Measurements from ENCODE around the gene UBQLN1. TPM values are rescaled to one million over a fixed set of nuclear protein-coding genes. Genes with fewer than 3 reads are reported as not detected.

Gene UBQLN1
- total and polyA plus RNA-seq, 9 of the 15 experiments (the other 6 are each of a cell fraction or from before 2014, with no cell fraction given): 7.5 to 120 (median 52.8) TPM

DNA sequence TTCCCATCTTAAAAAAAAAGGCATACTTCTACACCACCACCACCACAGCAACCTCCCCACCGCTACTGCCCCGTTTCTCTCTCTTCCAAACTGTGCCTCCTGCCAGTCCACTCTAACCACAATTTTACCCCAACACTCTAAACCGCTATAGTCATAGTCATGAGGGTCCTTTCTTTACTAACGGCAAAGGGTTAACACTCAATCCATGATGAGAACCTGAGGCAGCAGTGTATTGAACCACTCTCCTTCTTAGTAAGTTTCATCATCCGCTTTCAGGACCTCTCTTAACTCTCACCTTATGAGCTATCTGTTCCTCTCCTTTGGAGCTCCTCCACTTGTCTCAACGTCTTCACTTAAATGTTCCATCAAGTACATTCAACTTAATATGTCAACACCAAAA lies 50.8 kb downstream of the UBQLN1 start:
- DNase-seq (ENCODE audit: extremely low read depth in 1 of 4, low spot score in 3 of 4): no peak
- Histone ChIP-seq H3K9me1 (ENCODE audit: control insufficient read depth, insufficient read depth, low read length) (no peaks in the 10 kb centered on the region), H3K36me3 (ENCODE audit: control insufficient read depth, insufficient read depth, low read length) (peaks cover 85% of the 10 kb centered on the region), H3K9ac (ENCODE audit: insufficient read depth in 1 of 2, low read depth in 2 of 2, low read length in 2 of 2) (no peak overlapping the region), H4K20me1 (replicated peaks; ENCODE audit: control insufficient read depth, insufficient read depth, low read length) (no peaks in the 10 kb centered on the region), H3K4me1 (replicated peaks in 1 of 2; ENCODE audit: control insufficient read depth in 2 of 2, insufficient read depth in 2 of 2, low read length in 2 of 2) (no peaks in the 10 kb centered on the region; a peak in 1 of 5 replicates), H3K79me2 (ENCODE audit: control insufficient read depth, insufficient read depth, low read length) (no peaks in the 10 kb centered on the region), H3K9me3 (replicated peaks; ENCODE audit: control insufficient read depth, insufficient read depth, low read depth, low read length) (no peaks in the 10 kb centered on the region), H3K4me2 (ENCODE audit: insufficient read depth, low read length) (no peak overlapping the region), H3K27ac (ENCODE audit: extremely low read depth, low read depth, low read length) (no peak overlapping the region), H3K27me3 (ENCODE audit: control insufficient read depth in 2 of 2, insufficient read depth in 2 of 2, low read length in 2 of 2) (no peaks in the 10 kb centered on the region), H3K4me3 (no peak overlapping the region), H2AFZ (ENCODE audit: low read depth, low read length) (no peak overlapping the region)
- POLR2A ChIA-PET: no interaction called here
- no peak for ATAC-seq
- intact Hi-C loops (cut with micrococcal nuclease): no loop called here
- CTCF ChIA-PET (ENCODE audit: low intra/inter-chr PET ratio): no interaction called here
- 96% methylated on average over 3 of the region's 6 CpGs for WGBS (ENCODE audit: insufficient coverage, low coverage, missing lambda C conversion rate)
- TF ChIP-seq RAD21 (CRISPR knock-in tag; conservative IDR thresholded peaks at IDR 0.05 in 1 of 2, IDR thresholded peaks at IDR 0.05 in 1 of 2) (no peak), CBFA2T2 (conservative IDR thresholded peaks at IDR 0.05) (no peak), TEAD1 (CRISPR knock-in tag; IDR thresholded peaks at IDR 0.05) (no peak), CREBBP (IDR thresholded peaks at IDR 0.05; ENCODE audit: low read depth, low read length) (no peak), YBX1 (IDR thresholded peaks at IDR 0.05) (no peak), ZNF584 (CRISPR knock-in tag; IDR thresholded peaks at IDR 0.05; ENCODE audit: low read depth) (no peak), NFYB (IDR thresholded peaks at IDR 0.05; ENCODE audit: extremely low read depth, insufficient read length) (no peak), HIVEP1 (CRISPR knock-in tag; IDR thresholded peaks at IDR 0.05) (no peak), RFX5 (IDR thresholded peaks at IDR 0.05; ENCODE audit: low read depth, low read length) (no peak), CCNT2 (IDR thresholded peaks at IDR 0.05; ENCODE audit: borderline replicate concordance, extremely low read depth, insufficient read length, low read depth, low read length) (no peak), SAP30 (IDR thresholded peaks at IDR 0.05; ENCODE audit: borderline replicate concordance, insufficient read depth, low read depth, low read length, poor library complexity, severe bottlenecking) (no peak), PHF21A (IDR thresholded peaks at IDR 0.05; ENCODE audit: borderline replicate concordance, low read depth) (no peak), NFE2 (IDR thresholded peaks at IDR 0.05; ENCODE audit: low read depth) (no peak), SMARCA4 (IDR thresholded peaks at IDR 0.05) (no peak), E2F3 (CRISPR knock-in tag; IDR thresholded peaks at IDR 0.05) (no peak)
- TF ChIP-seq, protein P1, sequence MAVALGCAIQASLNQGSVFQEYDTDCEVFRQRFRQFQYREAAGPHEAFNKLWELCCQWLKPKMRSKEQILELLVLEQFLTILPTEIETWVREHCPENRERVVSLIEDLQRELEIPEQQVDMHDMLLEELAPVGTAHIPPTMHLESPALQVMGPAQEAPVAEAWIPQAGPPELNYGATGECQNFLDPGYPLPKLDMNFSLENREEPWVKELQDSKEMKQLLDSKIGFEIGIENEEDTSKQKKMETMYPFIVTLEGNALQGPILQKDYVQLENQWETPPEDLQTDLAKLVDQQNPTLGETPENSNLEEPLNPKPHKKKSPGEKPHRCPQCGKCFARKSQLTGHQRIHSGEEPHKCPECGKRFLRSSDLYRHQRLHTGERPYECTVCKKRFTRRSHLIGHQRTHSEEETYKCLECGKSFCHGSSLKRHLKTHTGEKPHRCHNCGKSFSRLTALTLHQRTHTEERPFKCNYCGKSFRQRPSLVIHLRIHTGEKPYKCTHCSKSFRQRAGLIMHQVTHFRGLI (CRISPR knock-in tag; IDR thresholded peaks at IDR 0.05): no peak
- no TSS peak for BruUV-seq (replicated peaks)
- FAIRE-seq: no peak
- in situ Hi-C loops (cut with MboI): no loop called here

Measured in K562 (cell line).